GM12878 (cell line): ENCODE results near the gene GRM5. TPM values are rescaled to one million over a fixed set of nuclear protein-coding genes. Genes with fewer than 3 reads are reported as not detected.

ENCODE experiments used
- ATAC-seq: fragments of 200-7000 bp; cut with Tn5 transposase; 3 replicates; pipeline ENCODE4 v1.9.1; 2020; ENCODE audit warnings: mild to moderate bottlenecking, moderate library complexity
- BruUV-seq: library from RNA; stranded (reverse); fragments of 400-500 nt; replicated peaks from 2 replicates; lab custom pipeline; 2021; lab: Mats Ljungman, UMichigan
- CTCF ChIA-PET: fragments of 300-600 bp; sonication (Branson Sonifier 250); formaldehyde crosslinking; extraction: SDS; loops from one replicate; lab custom pipeline; 2021; ENCODE audit warnings: inconsistent platforms; lab: Yijun Ruan, JAX
- POLR2A ChIA-PET: fragments of 350-600 bp; formaldehyde crosslinking; extraction: SDS; loops from one replicate; lab custom pipeline; 2021; ENCODE audit warnings: inconsistent platforms; lab: Charles Lee
- RAD21 ChIA-PET: fragments of 300-600 bp; sonication (Branson Sonifier 250); formaldehyde crosslinking; loops from one replicate; lab custom pipeline; 2023; ENCODE audit warnings: antibody characterized with exemption; ENCODE audit not compliant: unreplicated experiment; lab: Charles Lee
- SMC1A ChIA-PET: fragments of 300-600 bp; sonication (Branson Sonifier 250); formaldehyde crosslinking; loops from one replicate; lab custom pipeline; 2023; ENCODE audit not compliant: unreplicated experiment, uncharacterized antibody; lab: Charles Lee
- DNase-seq: peaks from one replicate; pipeline ENCODE4 v3.0.0-alpha.2; 2011; ENCODE audit warnings: low read depth, low spot score
- FAIRE-seq: peaks from 3 replicates; lab custom pipeline; 2011; peaks lifted over from hg19 to GRCh38; lab: Jason Lieb, UNC
- H2AFZ ChIP-seq: 2 replicates; pipeline ENCODE4 v1.6.0; 2011; ENCODE audit warnings: low read depth, low read length, control low read depth; ENCODE audit not compliant: control insufficient read depth
- H3K27ac ChIP-seq: 2 replicates; pipeline ENCODE4 v1.5.1; 2011; ENCODE audit warnings: control low read depth; ENCODE audit not compliant: control insufficient read depth, insufficient read depth
- H3K27me3 ChIP-seq, 2 experiments: replicated peaks in 1 of 2; 2 replicates each; pipeline versions ENCODE4 v1.6.0 to v1.6.1; 2011; ENCODE audit warnings: low read length in 1 of 2; ENCODE audit not compliant: control insufficient read depth in 2 of 2, insufficient read depth in 2 of 2
- H3K36me3 ChIP-seq, 2 experiments: 2 replicates each; pipeline ENCODE4 v1.5.1; 2011; ENCODE audit warnings: low read length in 1 of 2; ENCODE audit not compliant: control insufficient read depth in 2 of 2, insufficient read depth in 2 of 2
- H3K4me1 ChIP-seq: 2 replicates; pipeline ENCODE4 v1.6.1; 2011; ENCODE audit warnings: mild to moderate bottlenecking, low read length, moderate library complexity, mixed read lengths; ENCODE audit not compliant: control insufficient read depth, insufficient read depth
- H3K4me2 ChIP-seq: 2 replicates; pipeline ENCODE4 v1.6.0; 2011; ENCODE audit warnings: control low read depth; ENCODE audit not compliant: control insufficient read depth, insufficient read depth
- H3K4me3 ChIP-seq: fragments of 200-600 bp; sonication (generic); 2 replicates; pipeline ENCODE4 v1.5.1; 2016
- H3K79me2 ChIP-seq: 2 replicates; pipeline ENCODE4 v1.6.0; 2011; ENCODE audit warnings: low read length; ENCODE audit not compliant: control insufficient read depth, insufficient read depth
- H3K9ac ChIP-seq: 2 replicates; pipeline ENCODE4 v1.8.0; 2011; ENCODE audit warnings: low read length, control low read depth, mixed read lengths; ENCODE audit not compliant: control insufficient read depth, insufficient read depth
- H3K9me3 ChIP-seq: replicated peaks from 3 replicates; pipeline ENCODE4 v1.5.1; 2011; ENCODE audit warnings: mild to moderate bottlenecking, low read length; ENCODE audit not compliant: control insufficient read depth, insufficient read depth
- H4K20me1 ChIP-seq: 2 replicates; pipeline ENCODE4 v1.6.0; 2011; ENCODE audit not compliant: control insufficient read depth, insufficient read depth
- EP300 ChIP-seq, 2 experiments: fragments of 150-350 bp in 1 of 2; IDR thresholded peaks; 2 replicates each; pipeline ENCODE4 v1.6.1; 2011 to 2012; ENCODE audit warnings: low read depth in 2 of 2, low read length in 2 of 2, borderline replicate concordance in 1 of 2, improper control_type of control experiment in 1 of 2, inconsistent platforms in 1 of 2; ENCODE audit not compliant: control insufficient read depth in 1 of 2
- FOXK2 ChIP-seq: fragments of 450-650 bp; IDR thresholded peaks from 2 replicates; pipeline ENCODE4 v1.6.1; 2017; ENCODE audit warnings: mild to moderate bottlenecking, moderate library complexity
- IKZF2 ChIP-seq, 2 experiments: fragments of 450-650 bp; IDR thresholded peaks; 2 replicates each; pipeline ENCODE4 v1.6.1; 2017; ENCODE audit warnings: mild to moderate bottlenecking in 2 of 2, moderate library complexity in 2 of 2
- IRF3 ChIP-seq: fragments of 450-650 bp; IDR thresholded peaks from 2 replicates; pipeline ENCODE4 v1.6.1; 2014; ENCODE audit warnings: mild to moderate bottlenecking
- PKNOX1 ChIP-seq: fragments of 450-650 bp; IDR thresholded peaks from 2 replicates; pipeline ENCODE4 v1.6.1; 2016; ENCODE audit warnings: mild to moderate bottlenecking
- USF1 ChIP-seq: IDR thresholded peaks from 2 replicates; pipeline ENCODE4 v1.6.1; 2011; ENCODE audit warnings: borderline replicate concordance, low read depth, mild to moderate bottlenecking, moderate library complexity, mixed read lengths, low read length; ENCODE audit not compliant: insufficient read depth; ENCODE audit errors: extremely low read length
- in situ Hi-C: fragments of 300-500 bp; cut with MboI; formaldehyde crosslinking; loops from 9 replicates; pipeline ENCODE4 v1.14.3; 2018; ENCODE audit warnings: mixed read lengths
- intact Hi-C: fragments of 100-400 bp; cut with micrococcal nuclease; formaldehyde crosslinking; loops from one replicate; pipeline ENCODE4 v1.14.2; 2022; ENCODE audit not compliant: unreplicated experiment
- polyA plus RNA-seq, 11 experiments: library from polyadenylated mRNA; depleted of rRNA in 4 of 11; unstranded in 6 of 11; stranded (reverse) in 5 of 11; fragments of >200 nt; fragmentation: Nextera tagmentation in 4 of 11; fragmentation: Illumina TruSeq in 1 of 11; extraction: Ambion mirVana in 4 of 11; extraction: Trizol in 1 of 11; gene quantifications; 1 replicate in 1 of 11; 2 replicates in 10 of 11; pipeline versions ENCODE4 v1.2.1 to v1.2.3, GENCODE V29; 2011 to 2016; ENCODE audit warnings: inconsistent platforms in 2 of 11, missing spikeins in 2 of 11, low read depth in 1 of 11
- total RNA-seq, 4 experiments: library from RNA; depleted of rRNA in 3 of 4; stranded (reverse); fragments of >200 nt in 3 of 4; fragmentation: Illumina TruSeq in 1 of 4; extraction: Trizol in 1 of 4; gene quantifications; 2 replicates each; pipeline versions ENCODE4 v1.2.1 to v1.2.3, GENCODE V29; 2013 to 2021

GRM5 gene
- total and polyA plus RNA-seq, 10 of the 15 experiments (the other 5 are each of a cell fraction or from before 2014, with no cell fraction given), result not detected

- in situ Hi-C loops, result no loop called here
- ChIA-PET CTCF (no interaction called here), RAD21 (no interaction called here), SMC1A (no interaction called here), POLR2A (no interaction called here)
- Histone ChIP-seq H3K27ac (no peak overlapping the region), H3K4me2 (no peak overlapping the region), H3K4me3 (no peak overlapping the region), H2AFZ (no peak overlapping the region), H3K9ac (no peak overlapping the region), H3K36me3 (no peaks in the 10 kb centered on the region), H3K4me1 (no peaks in the 10 kb centered on the region), H3K27me3 (no peaks in the 10 kb centered on the region; a peak in 1 of 4 replicates), H3K79me2 (no peaks in the 10 kb centered on the region), H4K20me1 (no peaks in the 10 kb centered on the region), H3K9me3 (no peaks in the 10 kb centered on the region)
- DNase-seq (no peak), FAIRE-seq (no peak), ATAC-seq (no peak)
- intact Hi-C loops, result no loop called here
- no TSS peak for BruUV-seq
- TF ChIP-seq FOXK2 (no peak), EP300 (IDR thresholded peaks at IDR 0.05; ENCODE audit: borderline replicate concordance in 1 of 2, control insufficient read depth in 1 of 2, low read depth in 2 of 2, low read length in 2 of 2) (no peak), IKZF2 (IDR thresholded peaks at IDR 0.05) (no peak), PKNOX1 (no peak), IRF3 (no peak), USF1 (no peak)
Measured at GRCh38 chr11:89067264-89067663, 1.5 kb upstream of the GRM5 start.
